ENCODE measurements around the gene SLC39A10. TPM values are rescaled to one million over a fixed set of nuclear protein-coding genes. Genes with fewer than 3 reads are reported as not detected.

Gene SLC39A10
- total RNA-seq, 1 donor from 2014 or later = 46.6 TPM

- Histone ChIP-seq H3K27me3 (ENCODE audit: control insufficient read depth, insufficient read depth, low read length) (no peaks in the 10 kb centered on the region), H3K36me3 (ENCODE audit: control insufficient read depth, insufficient read depth, low read length) (no peaks in the 10 kb centered on the region), H3K4me3 (ENCODE audit: low read depth, low read length) (no peak overlapping the region)
- DNase-seq (ENCODE audit: low read depth) = no peak
- TF ChIP-seq, protein P1, sequence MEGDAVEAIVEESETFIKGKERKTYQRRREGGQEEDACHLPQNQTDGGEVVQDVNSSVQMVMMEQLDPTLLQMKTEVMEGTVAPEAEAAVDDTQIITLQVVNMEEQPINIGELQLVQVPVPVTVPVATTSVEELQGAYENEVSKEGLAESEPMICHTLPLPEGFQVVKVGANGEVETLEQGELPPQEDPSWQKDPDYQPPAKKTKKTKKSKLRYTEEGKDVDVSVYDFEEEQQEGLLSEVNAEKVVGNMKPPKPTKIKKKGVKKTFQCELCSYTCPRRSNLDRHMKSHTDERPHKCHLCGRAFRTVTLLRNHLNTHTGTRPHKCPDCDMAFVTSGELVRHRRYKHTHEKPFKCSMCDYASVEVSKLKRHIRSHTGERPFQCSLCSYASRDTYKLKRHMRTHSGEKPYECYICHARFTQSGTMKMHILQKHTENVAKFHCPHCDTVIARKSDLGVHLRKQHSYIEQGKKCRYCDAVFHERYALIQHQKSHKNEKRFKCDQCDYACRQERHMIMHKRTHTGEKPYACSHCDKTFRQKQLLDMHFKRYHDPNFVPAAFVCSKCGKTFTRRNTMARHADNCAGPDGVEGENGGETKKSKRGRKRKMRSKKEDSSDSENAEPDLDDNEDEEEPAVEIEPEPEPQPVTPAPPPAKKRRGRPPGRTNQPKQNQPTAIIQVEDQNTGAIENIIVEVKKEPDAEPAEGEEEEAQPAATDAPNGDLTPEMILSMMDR (IDR thresholded peaks at IDR 0.05; ENCODE audit: insufficient read depth, low read length, poor library complexity, severe bottlenecking) = no peak
Observed at GRCh38 chr2:195734931-195735330, 77.9 kb downstream of the SLC39A10 start.

- DNase-seq (ENCODE audit: low read depth) = no peak
- no peaks in the 10 kb centered on the region for H3K27me3 ChIP-seq (ENCODE audit: control insufficient read depth, insufficient read depth, low read length)
- H3K36me3 ChIP-seq (ENCODE audit: control insufficient read depth, insufficient read depth, low read length) = no peaks in the 10 kb centered on the region
- no peak overlapping the region for H3K4me3 ChIP-seq (ENCODE audit: low read depth, low read length)
- TF ChIP-seq, protein P1 (IDR thresholded peaks at IDR 0.05; ENCODE audit: insufficient read depth, low read length, poor library complexity, severe bottlenecking) = no peak
Observed at GRCh38 chr2:195735347-195735746, 78.3 kb downstream of the SLC39A10 start.

GRCh38 chr2:195737511-195738325 is 80.7 kb downstream of the SLC39A10 start:
- no peaks in the 10 kb centered on the region for H3K27me3 ChIP-seq (ENCODE audit: control insufficient read depth, insufficient read depth, low read length)
- no peaks in the 10 kb centered on the region for H3K36me3 ChIP-seq (ENCODE audit: control insufficient read depth, insufficient read depth, low read length)
- DNase-seq (ENCODE audit: low read depth) = no peak
- H3K4me3 ChIP-seq (ENCODE audit: low read depth, low read length) = no peak overlapping the region
- TF ChIP-seq, protein P1 (IDR thresholded peaks at IDR 0.05; ENCODE audit: insufficient read depth, low read length, poor library complexity, severe bottlenecking) = no peak

GRCh38 chr2:195741191-195741590 is 84.2 kb downstream of the SLC39A10 start:
- TF ChIP-seq, protein P1 (IDR thresholded peaks at IDR 0.05; ENCODE audit: insufficient read depth, low read length, poor library complexity, severe bottlenecking) = no peak
- no peak overlapping the region for H3K4me3 ChIP-seq (ENCODE audit: low read depth, low read length)
- no peaks in the 10 kb centered on the region for H3K27me3 ChIP-seq (ENCODE audit: control insufficient read depth, insufficient read depth, low read length)
- no peak for DNase-seq (ENCODE audit: low read depth)
- H3K36me3 ChIP-seq (ENCODE audit: control insufficient read depth, insufficient read depth, low read length) = no peaks in the 10 kb centered on the region

DNA sequence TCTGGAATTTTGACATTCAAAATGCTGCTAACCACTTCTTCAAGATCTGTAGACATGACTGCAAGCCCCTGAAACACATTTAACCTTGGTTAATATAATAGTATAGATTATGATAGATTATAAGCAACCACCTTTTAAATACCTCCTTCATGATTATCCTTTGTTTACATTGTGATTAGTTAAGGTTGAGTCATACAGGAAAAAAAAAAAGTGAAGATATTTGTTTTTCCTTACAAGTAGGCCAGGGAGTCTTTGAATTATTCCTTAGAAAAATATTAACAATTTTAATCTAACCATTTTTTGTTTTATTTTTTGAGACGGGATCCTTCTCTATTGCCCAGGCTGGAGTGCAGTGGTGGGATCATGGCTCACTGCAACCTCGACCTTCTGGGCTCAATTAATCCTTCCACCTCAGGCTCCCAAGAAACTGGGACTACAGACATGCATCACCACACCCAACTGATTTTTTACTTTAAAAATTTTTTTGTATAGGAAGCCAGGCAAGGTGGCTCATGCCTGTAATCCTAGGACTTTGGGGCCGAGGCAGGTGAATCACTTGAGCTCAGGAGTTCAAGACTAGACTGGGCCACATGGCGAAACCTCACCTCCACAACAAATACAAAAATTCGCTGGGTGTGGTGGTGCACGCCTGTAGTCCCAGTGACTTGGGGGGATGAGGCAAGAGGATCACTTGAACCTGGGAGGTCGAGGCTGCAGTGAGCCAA is 99.4 kb downstream of the SLC39A10 start:
- TF ChIP-seq, protein P1 (IDR thresholded peaks at IDR 0.05; ENCODE audit: insufficient read depth, low read length, poor library complexity, severe bottlenecking) = no peak
- DNase-seq (ENCODE audit: low read depth) = no peak
- H3K36me3 ChIP-seq (ENCODE audit: control insufficient read depth, insufficient read depth, low read length) = no peaks in the 10 kb centered on the region
- no peak overlapping the region for H3K4me3 ChIP-seq (ENCODE audit: low read depth, low read length)
- no peaks in the 10 kb centered on the region for H3K27me3 ChIP-seq (ENCODE audit: control insufficient read depth, insufficient read depth, low read length)

All from kidney epithelial cell (primary cell).